A549 (cell line): ENCODE results near the gene DMRT1.

Experiments
- EP300 ChIP-seq, 2 experiments: fragments of >200 bp; sonication (Bioruptor Twin); formaldehyde crosslinking; IDR thresholded peaks; 2 replicates in 1 of 2; 3 replicates in 1 of 2; pipeline ENCODE4 v1.6.1; 2016 to 2017
- ESRRA ChIP-seq: fragments of 150-350 bp; IDR thresholded peaks from 2 replicates; pipeline ENCODE4 v1.6.1; 2014; ENCODE audit warnings: mild to moderate bottlenecking, low read length, borderline replicate concordance
- JUN ChIP-seq, 2 experiments: fragments of >200 bp; sonication (Bioruptor Twin); formaldehyde crosslinking; IDR thresholded peaks; 2 replicates in 1 of 2; 3 replicates in 1 of 2; pipeline ENCODE4 v1.6.1; 2016 to 2017
- MYC ChIP-seq: IDR thresholded peaks from 2 replicates; pipeline ENCODE4 v1.6.1; 2012; ENCODE audit warnings: mild to moderate bottlenecking, inconsistent platforms, low read length, improper control_type of control experiment, borderline replicate concordance
- POLR2A ChIP-seq: IDR thresholded peaks from 2 replicates; pipeline ENCODE4 v1.6.1; 2012; ENCODE audit warnings: mild to moderate bottlenecking, low read length
- SMC3 ChIP-seq: fragments of >200 bp; sonication (Bioruptor Twin); formaldehyde crosslinking; IDR thresholded peaks from 3 replicates; pipeline ENCODE4 v1.6.1; 2018; ENCODE audit warnings: inconsistent platforms
- SREBF2 ChIP-seq: fragments of 450-650 bp; IDR thresholded peaks from 2 replicates; pipeline ENCODE4 v1.6.1; 2014; ENCODE audit warnings: mild to moderate bottlenecking, moderate library complexity
- TP53 ChIP-seq: fragments of 250-450 bp; sonication (Bioruptor Pico); IDR thresholded peaks from 2 replicates; pipeline ENCODE4 v1.5.0; 2021; ENCODE audit warnings: mild to moderate bottlenecking, moderate library complexity
- ZFP36 ChIP-seq: fragments of 450-650 bp; IDR thresholded peaks from 2 replicates; pipeline ENCODE4 v1.6.1; 2014; ENCODE audit warnings: borderline replicate concordance; ENCODE audit not compliant: partially characterized antibody
- ZNF302 ChIP-seq: fragments of 250-450 bp; sonication (Bioruptor Pico); IDR thresholded peaks from 2 replicates; pipeline ENCODE4 v1.9.0; 2021; ENCODE audit warnings: inconsistent platforms, mild to moderate bottlenecking, moderate library complexity
- TF ChIP-seq, protein P1 (sequence below): IDR thresholded peaks from 2 replicates; pipeline ENCODE4 v1.6.1; 2012
- TF ChIP-seq, protein P2 (sequence below): fragments of >200 bp; sonication (Bioruptor Twin); formaldehyde crosslinking; IDR thresholded peaks from 3 replicates; pipeline ENCODE4 v1.5.1; 2016
- TF ChIP-seq, protein P3 (sequence below): fragments of 200-600 bp; sonication (generic); IDR thresholded peaks from 2 replicates; pipeline ENCODE4 v1.6.1; 2016; ENCODE audit warnings: antibody characterized with exemption, mild to moderate bottlenecking, moderate library complexity

DNA sequence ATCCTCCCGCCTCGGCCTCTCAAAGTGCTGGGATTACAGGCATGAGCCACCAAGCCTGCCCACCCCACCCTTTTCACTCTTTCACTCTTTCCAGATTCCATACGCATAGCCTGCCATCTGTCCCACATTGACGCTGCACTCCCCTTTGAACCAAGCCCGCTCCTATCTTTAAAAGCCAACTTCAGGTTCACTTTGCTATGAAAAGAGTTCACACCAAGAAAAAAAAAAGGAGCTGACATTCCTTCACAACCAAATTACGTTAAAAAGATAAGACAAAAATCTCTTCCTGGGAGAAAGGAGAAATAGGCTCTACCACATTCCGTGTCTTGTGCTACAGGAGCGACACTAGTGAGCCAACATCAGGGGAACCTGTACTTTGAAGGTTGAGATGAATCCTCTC lies 41.5 kb downstream of the DMRT1 start:
- TF ChIP-seq POLR2A (no peak), ESRRA (no peak), MYC (no peak), ZFP36 (no peak), TP53 (no peak), EP300 (IDR thresholded peaks at IDR 0.05) (no peak), SREBF2 (no peak), ZNF302 (CRISPR knock-in tag) (no peak), SMC3 (no peak), JUN (IDR thresholded peaks at IDR 0.05) (no peak)
- TF ChIP-seq, protein P1, sequence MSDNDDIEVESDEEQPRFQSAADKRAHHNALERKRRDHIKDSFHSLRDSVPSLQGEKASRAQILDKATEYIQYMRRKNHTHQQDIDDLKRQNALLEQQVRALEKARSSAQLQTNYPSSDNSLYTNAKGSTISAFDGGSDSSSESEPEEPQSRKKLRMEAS, result no peak
- TF ChIP-seq, protein P2, sequence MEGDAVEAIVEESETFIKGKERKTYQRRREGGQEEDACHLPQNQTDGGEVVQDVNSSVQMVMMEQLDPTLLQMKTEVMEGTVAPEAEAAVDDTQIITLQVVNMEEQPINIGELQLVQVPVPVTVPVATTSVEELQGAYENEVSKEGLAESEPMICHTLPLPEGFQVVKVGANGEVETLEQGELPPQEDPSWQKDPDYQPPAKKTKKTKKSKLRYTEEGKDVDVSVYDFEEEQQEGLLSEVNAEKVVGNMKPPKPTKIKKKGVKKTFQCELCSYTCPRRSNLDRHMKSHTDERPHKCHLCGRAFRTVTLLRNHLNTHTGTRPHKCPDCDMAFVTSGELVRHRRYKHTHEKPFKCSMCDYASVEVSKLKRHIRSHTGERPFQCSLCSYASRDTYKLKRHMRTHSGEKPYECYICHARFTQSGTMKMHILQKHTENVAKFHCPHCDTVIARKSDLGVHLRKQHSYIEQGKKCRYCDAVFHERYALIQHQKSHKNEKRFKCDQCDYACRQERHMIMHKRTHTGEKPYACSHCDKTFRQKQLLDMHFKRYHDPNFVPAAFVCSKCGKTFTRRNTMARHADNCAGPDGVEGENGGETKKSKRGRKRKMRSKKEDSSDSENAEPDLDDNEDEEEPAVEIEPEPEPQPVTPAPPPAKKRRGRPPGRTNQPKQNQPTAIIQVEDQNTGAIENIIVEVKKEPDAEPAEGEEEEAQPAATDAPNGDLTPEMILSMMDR, result no peak
- TF ChIP-seq, protein P3, sequence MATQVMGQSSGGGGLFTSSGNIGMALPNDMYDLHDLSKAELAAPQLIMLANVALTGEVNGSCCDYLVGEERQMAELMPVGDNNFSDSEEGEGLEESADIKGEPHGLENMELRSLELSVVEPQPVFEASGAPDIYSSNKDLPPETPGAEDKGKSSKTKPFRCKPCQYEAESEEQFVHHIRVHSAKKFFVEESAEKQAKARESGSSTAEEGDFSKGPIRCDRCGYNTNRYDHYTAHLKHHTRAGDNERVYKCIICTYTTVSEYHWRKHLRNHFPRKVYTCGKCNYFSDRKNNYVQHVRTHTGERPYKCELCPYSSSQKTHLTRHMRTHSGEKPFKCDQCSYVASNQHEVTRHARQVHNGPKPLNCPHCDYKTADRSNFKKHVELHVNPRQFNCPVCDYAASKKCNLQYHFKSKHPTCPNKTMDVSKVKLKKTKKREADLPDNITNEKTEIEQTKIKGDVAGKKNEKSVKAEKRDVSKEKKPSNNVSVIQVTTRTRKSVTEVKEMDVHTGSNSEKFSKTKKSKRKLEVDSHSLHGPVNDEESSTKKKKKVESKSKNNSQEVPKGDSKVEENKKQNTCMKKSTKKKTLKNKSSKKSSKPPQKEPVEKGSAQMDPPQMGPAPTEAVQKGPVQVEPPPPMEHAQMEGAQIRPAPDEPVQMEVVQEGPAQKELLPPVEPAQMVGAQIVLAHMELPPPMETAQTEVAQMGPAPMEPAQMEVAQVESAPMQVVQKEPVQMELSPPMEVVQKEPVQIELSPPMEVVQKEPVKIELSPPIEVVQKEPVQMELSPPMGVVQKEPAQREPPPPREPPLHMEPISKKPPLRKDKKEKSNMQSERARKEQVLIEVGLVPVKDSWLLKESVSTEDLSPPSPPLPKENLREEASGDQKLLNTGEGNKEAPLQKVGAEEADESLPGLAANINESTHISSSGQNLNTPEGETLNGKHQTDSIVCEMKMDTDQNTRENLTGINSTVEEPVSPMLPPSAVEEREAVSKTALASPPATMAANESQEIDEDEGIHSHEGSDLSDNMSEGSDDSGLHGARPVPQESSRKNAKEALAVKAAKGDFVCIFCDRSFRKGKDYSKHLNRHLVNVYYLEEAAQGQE, result no peak
